ENCODE results near the gene ECE2. TPM values are rescaled to one million over a fixed set of nuclear protein-coding genes. Genes with fewer than 3 reads are reported as not detected.
"Not testable (repeated sequence)": the region's sequence is repeated elsewhere in the genome, so short reads cannot be mapped to it uniquely, and the experiment has no call there.

Gene ECE2
- total and polyA plus RNA-seq, 8 donors = not detected

GRCh38 chr3:184336547-184337398, 61.0 kb downstream of the ECE2 start:
- H3K4me1 ChIP-seq = peaks cover 19 to 75% of the 10 kb centered on the region in 2 donors
- no peaks in the 10 kb centered on the region for H3K9me3 ChIP-seq
- intact Hi-C loops (cut with DNase I) = no loop called here
- no peaks in the 10 kb centered on the region for H3K27me3 ChIP-seq
- peak overlapping the region; percentile 78 to 84 for H3K4me3 ChIP-seq
- TF ChIP-seq CTCF (IDR thresholded peaks at IDR 0.05) = no peak
- ATAC-seq = peak; percentile 14
- peak overlapping the region; percentile 89 to 90 for H3K27ac ChIP-seq
- H3K36me3 ChIP-seq = peaks cover 11 to 41% of the 10 kb centered on the region in 2 donors
- DNase-seq = peak in 2 of 4 donors; percentile 39 to 72

- intact Hi-C loops (cut with DNase I) = no loop called here
- no peak for ATAC-seq
- H3K27me3 ChIP-seq = no peaks in the 10 kb centered on the region
- peaks cover 19 to 72% of the 10 kb centered on the region in 2 donors for H3K4me1 ChIP-seq
- peak within 1 kb of the TSS; percentile 89 to 90 for H3K27ac ChIP-seq
- DNase-seq = peak in 2 of 4 donors; percentile 41
- peak within 1 kb of the TSS; percentile 78 to 84 for H3K4me3 ChIP-seq
- no peaks in the 10 kb centered on the region for H3K9me3 ChIP-seq
- no peak for TF ChIP-seq CTCF (IDR thresholded peaks at IDR 0.05)
- H3K36me3 ChIP-seq = peaks cover 6 to 41% of the 10 kb centered on the region in 2 donors
Measured at GRCh38 chr3:184337399-184337714, 61.5 kb downstream of the ECE2 start, which contains the start of gene FAM131A. TSS of gene FAM131A (plus strand) at chr3:184337600. CDS start at chr3:184337631, 31 bp downstream.

GRCh38 chr3:184337981-184338380, 62.2 kb downstream of the ECE2 start:
- H3K36me3 ChIP-seq = peaks cover 6 to 41% of the 10 kb centered on the region in 2 donors
- intact Hi-C loops (cut with DNase I) = no loop called here
- ATAC-seq (no peak), DNase-seq (peak in 1 of 4 donors; percentile 24)
- H3K9me3 ChIP-seq = no peaks in the 10 kb centered on the region
- peak overlapping the region; percentile 38 to 90 for H3K27ac ChIP-seq
- H3K4me3 ChIP-seq = no peak overlapping the region
- H3K27me3 ChIP-seq = no peaks in the 10 kb centered on the region
- no peak for TF ChIP-seq CTCF (IDR thresholded peaks at IDR 0.05)
- peaks cover 19 to 67% of the 10 kb centered on the region in 2 donors for H3K4me1 ChIP-seq

GRCh38 chr3:184338511-184338945, 62.7 kb downstream of the ECE2 start:
- Histone ChIP-seq H3K4me1 (peaks cover 19 to 66% of the 10 kb centered on the region in 2 donors), H3K9me3 (no peaks in the 10 kb centered on the region), H3K36me3 (peaks cover 6 to 41% of the 10 kb centered on the region in 2 donors), H3K27ac (peak overlapping the region; percentile 38 to 90), H3K4me3 (no peak overlapping the region), H3K27me3 (no peaks in the 10 kb centered on the region)
- ATAC-seq (no peak), DNase-seq (peak in 2 of 4 donors; percentile 81 to 88)
- intact Hi-C loops (cut with DNase I) = no loop called here
- no peak for TF ChIP-seq CTCF (IDR thresholded peaks at IDR 0.05)

GRCh38 chr3:184339001-184339400, 63.2 kb downstream of the ECE2 start:
- no peaks in the 10 kb centered on the region for H3K27me3 ChIP-seq
- peak overlapping the region in 1 of 2 donors; percentile 38 for H3K27ac ChIP-seq
- no peak overlapping the region for H3K4me3 ChIP-seq
- TF ChIP-seq CTCF (IDR thresholded peaks at IDR 0.05) = no peak
- peaks cover 6 to 40% of the 10 kb centered on the region in 2 donors for H3K36me3 ChIP-seq
- peaks cover 19 to 63% of the 10 kb centered on the region in 2 donors for H3K4me1 ChIP-seq
- ATAC-seq (no peak), DNase-seq (no peak)
- intact Hi-C loops (cut with DNase I) = no loop called here
- H3K9me3 ChIP-seq = no peaks in the 10 kb centered on the region

GRCh38 chr3:184339451-184340135, 63.8 kb downstream of the ECE2 start:
- DNase-seq = peak in 1 of 4 donors; percentile 58
- intact Hi-C loops (cut with DNase I); H3K9me3 ChIP-seq; ATAC-seq; H3K27ac ChIP-seq; H3K27me3 ChIP-seq; H3K4me3 ChIP-seq: not testable (repeated sequence)
- H3K36me3 ChIP-seq = peaks cover 5 to 40% of the 10 kb centered on the region in 2 donors
- H3K4me1 ChIP-seq = peaks cover 19 to 57% of the 10 kb centered on the region in 2 donors

All from left lung (tissue), 10 donors.